Upper lobe of right lung (tissue), 1 donor: ENCODE data around the gene CTTN. TPM values are rescaled to one million over a fixed set of nuclear protein-coding genes. Genes with fewer than 3 reads are reported as not detected.
"Not testable (repeated sequence)": the region's sequence is repeated elsewhere in the genome, so short reads cannot be mapped to it uniquely, and the experiment has no call there.

Source experiments
- ATAC-seq: fragments of 200-7000 bp; cut with Tn5 transposase; one replicate; pipeline ENCODE4 v1.9.1; 2020; ENCODE audit warnings: mild to moderate bottlenecking, moderate library complexity
- DNase-seq: peaks from one replicate; pipeline ENCODE4 v3.0.0-alpha.2; 2020
- H3K27ac ChIP-seq: fragments of 200-600 bp; one replicate; pipeline ENCODE4 v1.8.0; 2022
- H3K27me3 ChIP-seq: fragments of 200-600 bp; one replicate; pipeline ENCODE4 v1.8.0; 2022; ENCODE audit warnings: mild to moderate bottlenecking
- H3K36me3 ChIP-seq: fragments of 200-600 bp; one replicate; pipeline ENCODE4 v1.8.0; 2022
- H3K4me1 ChIP-seq: fragments of 200-600 bp; one replicate; pipeline ENCODE4 v1.8.0; 2022
- H3K4me3 ChIP-seq: fragments of 200-600 bp; one replicate; pipeline ENCODE4 v1.8.0; 2022; ENCODE audit warnings: mild to moderate bottlenecking
- H3K9me3 ChIP-seq: fragments of 200-600 bp; one replicate; pipeline ENCODE4 v1.8.0; 2022
- CTCF ChIP-seq: fragments of 200-600 bp; IDR thresholded peaks from one replicate; pipeline ENCODE4 v1.8.0; 2022; ENCODE audit warnings: antibody characterized with exemption
- intact Hi-C: fragments of 100-400 bp; cut with DNase I; formaldehyde crosslinking; loops from one replicate; pipeline ENCODE4 v1.11.0; 2022
- total RNA-seq: library from RNA; stranded (reverse); fragmentation: NEBNext Ultra II Directional; extraction: Animal tissue kit (Norgen Biotek cat#: 25700); gene quantifications from one replicate; pipeline ENCODE4 v1.2.1, GENCODE V29; 2021
- donor health status: DM: no; HTN: yes; CAD: no; lungs with severe emphysema.

The CTTN gene
- total RNA-seq, 1 donor from 2014 or later, result 177 TPM

- Histone ChIP-seq H3K27ac (no peak overlapping the region), H3K9me3 (no peaks in the 10 kb centered on the region), H3K4me1 (peaks cover 17% of the 10 kb centered on the region), H3K36me3 (peaks cover 43% of the 10 kb centered on the region), H3K27me3 (no peaks in the 10 kb centered on the region), H3K4me3 (no peak overlapping the region)
- intact Hi-C loops, result no loop called here
- no peak for TF ChIP-seq CTCF
- DNase-seq (no peak), ATAC-seq (no peak)
Measured at GRCh38 chr11:70404244-70404643, 5.9 kb downstream of the CTTN start.

DNA sequence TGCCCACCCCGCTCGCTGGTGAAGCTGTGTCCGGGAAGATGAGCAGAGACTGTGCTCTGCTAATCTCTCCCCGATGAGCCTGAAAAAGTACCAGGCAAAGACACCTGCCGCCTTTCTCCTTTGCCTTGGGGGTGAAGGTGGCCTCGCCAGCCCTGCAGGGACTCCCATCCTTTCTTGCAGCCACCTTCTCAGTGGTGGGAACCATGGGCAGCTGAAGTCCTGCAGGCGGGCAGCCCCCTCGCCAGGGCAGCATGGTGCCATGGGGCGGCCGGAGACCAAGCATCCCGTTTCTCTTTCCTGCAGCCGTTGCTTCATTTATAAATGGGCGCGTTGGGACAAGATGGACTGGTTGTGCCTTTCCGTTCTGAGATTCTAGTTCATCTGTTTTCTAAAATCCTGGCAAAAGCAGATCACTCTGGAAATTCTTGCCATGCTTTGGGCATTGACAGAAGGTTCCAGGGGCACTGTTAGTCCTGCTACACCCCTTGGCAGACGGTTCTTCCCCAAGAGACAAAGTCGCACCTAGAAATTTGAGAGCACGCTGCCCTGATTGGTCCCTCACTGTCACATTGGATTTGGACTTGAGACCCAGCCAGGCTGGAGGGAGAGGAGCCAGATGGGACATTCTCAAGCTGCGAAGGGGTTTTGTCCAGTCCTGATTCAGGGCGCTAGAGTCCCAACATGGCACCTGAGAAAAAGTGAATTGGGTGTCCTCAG, 7.5 kb downstream of the CTTN start:
- peaks cover 59% of the 10 kb centered on the region for H3K36me3 ChIP-seq
- H3K9me3 ChIP-seq, result no peaks in the 10 kb centered on the region
- DNase-seq (no peak), ATAC-seq (no peak)
- peaks cover under 1% of the 10 kb centered on the region for H3K4me1 ChIP-seq
- TF ChIP-seq CTCF, result no peak
- H3K27me3 ChIP-seq, result no peaks in the 10 kb centered on the region
- intact Hi-C loops, result no loop called here
- no peak overlapping the region for H3K4me3 ChIP-seq
- H3K27ac ChIP-seq, result no peak overlapping the region

DNA sequence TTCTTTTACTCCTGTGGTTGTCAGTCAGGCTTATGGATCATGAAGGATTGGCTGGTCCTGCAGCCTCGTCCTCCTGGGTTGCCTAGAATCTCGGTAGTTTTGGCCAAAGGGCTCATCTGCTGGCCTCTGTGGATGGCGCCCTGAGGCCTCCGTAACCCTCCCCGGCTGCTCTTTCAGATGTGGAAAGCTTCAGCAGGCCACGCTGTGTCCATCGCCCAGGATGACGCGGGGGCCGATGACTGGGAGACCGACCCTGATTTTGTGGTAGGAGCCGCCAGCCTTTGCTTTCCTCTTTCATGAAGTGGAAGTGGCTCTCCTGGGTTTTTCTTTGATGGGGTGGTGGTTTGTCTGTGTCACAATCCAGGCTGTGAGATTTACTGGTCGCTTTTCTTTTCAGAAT, 8.8 kb downstream of the CTTN start:
- ATAC-seq (no peak), DNase-seq (no peak)
- H3K36me3 ChIP-seq, result peaks cover 70% of the 10 kb centered on the region
- H3K4me3 ChIP-seq, result no peak overlapping the region
- no peaks in the 10 kb centered on the region for H3K27me3 ChIP-seq
- TF ChIP-seq CTCF, result no peak
- H3K4me1 ChIP-seq, result no peaks in the 10 kb centered on the region
- intact Hi-C loops, result no loop called here
- no peaks in the 10 kb centered on the region for H3K9me3 ChIP-seq
- no peak overlapping the region for H3K27ac ChIP-seq

- Histone ChIP-seq H3K27ac (no peak overlapping the region), H3K27me3 (no peaks in the 10 kb centered on the region), H3K36me3 (peaks cover 77% of the 10 kb centered on the region), H3K4me1 (no peaks in the 10 kb centered on the region), H3K9me3 (no peaks in the 10 kb centered on the region), H3K4me3 (no peak overlapping the region)
- ATAC-seq, result no peak
- intact Hi-C loops, result no loop called here
- no peak for TF ChIP-seq CTCF
- DNase-seq, result no peak
Measured at GRCh38 chr11:70407814-70408213, 9.5 kb downstream of the CTTN start.

DNA sequence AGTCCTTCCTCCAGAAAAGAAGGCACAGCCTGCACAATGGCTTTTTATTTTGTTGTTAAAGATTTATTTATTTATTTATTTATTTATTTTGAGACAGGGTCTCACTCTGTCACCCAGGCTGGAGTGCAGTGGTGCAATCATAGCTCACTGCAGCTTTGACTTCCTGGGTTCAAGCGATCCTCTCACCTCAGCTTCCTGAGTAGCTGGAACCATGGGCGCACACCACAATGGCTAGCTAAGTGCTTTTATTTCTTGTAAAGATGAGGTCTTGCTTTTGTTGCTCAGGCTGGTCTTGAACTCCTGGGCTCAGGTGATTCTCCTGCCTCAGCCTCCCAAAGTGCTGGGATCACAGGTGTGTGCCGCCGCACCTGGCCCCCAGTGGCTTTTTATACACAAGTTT, 10.0 kb downstream of the CTTN start:
- H3K4me1 ChIP-seq, H3K9me3 ChIP-seq, H3K27ac ChIP-seq, intact Hi-C loops, ATAC-seq, H3K27me3 ChIP-seq, H3K4me3 ChIP-seq, DNase-seq: not testable (repeated sequence)
- peaks cover 82% of the 10 kb centered on the region for H3K36me3 ChIP-seq

DNA sequence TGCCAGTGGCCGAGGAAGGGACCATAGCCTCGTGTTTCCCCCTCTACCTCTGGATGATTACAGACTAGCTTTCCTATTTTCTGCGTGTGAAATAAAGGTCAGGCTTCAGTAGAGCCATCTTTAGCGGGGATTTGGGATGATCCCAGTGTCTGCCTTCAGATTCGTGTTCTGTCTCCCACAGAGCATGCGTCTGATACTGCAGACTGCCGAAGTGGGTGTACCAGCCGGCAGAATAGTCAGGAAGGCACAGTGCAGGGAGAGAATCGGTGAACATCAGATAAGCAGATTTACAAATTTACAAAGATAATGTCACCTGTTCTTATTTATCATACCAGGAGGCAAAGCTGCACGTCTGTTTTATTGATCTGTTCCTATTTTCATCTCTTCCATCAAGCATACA, 11.1 kb downstream of the CTTN start:
- no peaks in the 10 kb centered on the region for H3K27me3 ChIP-seq
- H3K36me3 ChIP-seq, result peaks cover 92% of the 10 kb centered on the region
- ATAC-seq (no peak), DNase-seq (no peak)
- no peak for TF ChIP-seq CTCF
- H3K27ac ChIP-seq, result no peak overlapping the region
- no peak overlapping the region for H3K4me3 ChIP-seq
- no peaks in the 10 kb centered on the region for H3K4me1 ChIP-seq
- intact Hi-C loops, result no loop called here
- no peaks in the 10 kb centered on the region for H3K9me3 ChIP-seq
